Osteocyte (in vitro differentiated cells): ENCODE results near the gene SOX14. TPM values are rescaled to one million over a fixed set of nuclear protein-coding genes. Genes with fewer than 3 reads are reported as not detected.

Experiments
- DNase-seq: peaks from one replicate; pipeline ENCODE4 v3.0.0; 2021; ENCODE audit warnings: mixed read lengths; ENCODE audit not compliant: unreplicated experiment; ENCODE audit errors: extremely low spot score
- H3K27ac Mint-ChIP-seq: one replicate; pipeline ENCODE4 v1.8.0; 2021; ENCODE audit warnings: mild to moderate bottlenecking, mixed read lengths; ENCODE audit not compliant: unreplicated experiment
- H3K27me3 Mint-ChIP-seq: one replicate; pipeline ENCODE4 v1.8.0; 2021; ENCODE audit warnings: mixed read lengths; ENCODE audit not compliant: unreplicated experiment
- H3K36me3 Mint-ChIP-seq: one replicate; pipeline ENCODE4 v1.8.0; 2021; ENCODE audit warnings: mixed read lengths; ENCODE audit not compliant: unreplicated experiment
- H3K4me1 Mint-ChIP-seq: one replicate; pipeline ENCODE4 v1.8.0; 2021; ENCODE audit warnings: mixed read lengths; ENCODE audit not compliant: unreplicated experiment
- H3K4me3 Mint-ChIP-seq: one replicate; pipeline ENCODE4 v1.8.0; 2021; ENCODE audit warnings: mild to moderate bottlenecking, moderate library complexity, mixed read lengths; ENCODE audit not compliant: unreplicated experiment
- H3K9me3 Mint-ChIP-seq: one replicate; pipeline ENCODE4 v1.8.0; 2021; ENCODE audit warnings: mixed read lengths; ENCODE audit not compliant: unreplicated experiment
- total RNA-seq: library from RNA; stranded (reverse); gene quantifications from 2 replicates; pipeline ENCODE4 v1.2.1, GENCODE V29; 2021
- TF ChIP-seq, protein P1 (sequence below): fragments of 200-600 bp; sonication (generic); IDR thresholded peaks from 2 replicates; pipeline ENCODE4 v1.5.0; 2021; ENCODE audit warnings: antibody characterized with exemption, mild to moderate bottlenecking, moderate library complexity

The SOX14 gene
- total RNA-seq, 1 donor from 2014 or later: not detected

- Mint-ChIP-seq H3K27ac (no peak overlapping the region), H3K27me3 (no peaks in the 10 kb centered on the region), H3K4me1 (no peaks in the 10 kb centered on the region)
Observed at GRCh38 chr3:137809509-137809908, 45.4 kb downstream of the SOX14 start.

DNA sequence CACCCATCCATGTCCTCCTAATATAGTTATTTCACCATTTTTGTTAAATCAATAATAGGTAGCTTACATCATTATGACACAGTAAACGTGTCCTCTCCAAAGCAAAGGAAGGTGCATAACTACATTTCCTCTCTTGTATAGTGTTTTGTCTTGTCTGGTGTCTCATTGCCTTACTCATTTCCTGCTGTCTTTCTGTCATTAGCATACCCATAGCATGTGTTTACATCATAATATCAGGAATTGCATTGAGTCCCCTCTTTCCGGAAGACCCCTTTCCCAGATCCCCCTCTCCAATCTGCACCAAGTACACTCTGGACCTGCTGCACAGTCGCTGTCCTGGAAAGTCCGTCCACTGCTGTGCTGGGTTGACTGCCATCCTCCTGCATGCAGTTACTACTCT lies 47.9 kb downstream of the SOX14 start:
- Mint-ChIP-seq H3K4me1 (no peaks in the 10 kb centered on the region), H3K9me3 (no peaks in the 10 kb centered on the region), H3K4me3 (no peak overlapping the region), H3K36me3 (no peaks in the 10 kb centered on the region), H3K27ac (no peak overlapping the region), H3K27me3 (no peaks in the 10 kb centered on the region)
- DNase-seq: no peak
- TF ChIP-seq, protein P1, sequence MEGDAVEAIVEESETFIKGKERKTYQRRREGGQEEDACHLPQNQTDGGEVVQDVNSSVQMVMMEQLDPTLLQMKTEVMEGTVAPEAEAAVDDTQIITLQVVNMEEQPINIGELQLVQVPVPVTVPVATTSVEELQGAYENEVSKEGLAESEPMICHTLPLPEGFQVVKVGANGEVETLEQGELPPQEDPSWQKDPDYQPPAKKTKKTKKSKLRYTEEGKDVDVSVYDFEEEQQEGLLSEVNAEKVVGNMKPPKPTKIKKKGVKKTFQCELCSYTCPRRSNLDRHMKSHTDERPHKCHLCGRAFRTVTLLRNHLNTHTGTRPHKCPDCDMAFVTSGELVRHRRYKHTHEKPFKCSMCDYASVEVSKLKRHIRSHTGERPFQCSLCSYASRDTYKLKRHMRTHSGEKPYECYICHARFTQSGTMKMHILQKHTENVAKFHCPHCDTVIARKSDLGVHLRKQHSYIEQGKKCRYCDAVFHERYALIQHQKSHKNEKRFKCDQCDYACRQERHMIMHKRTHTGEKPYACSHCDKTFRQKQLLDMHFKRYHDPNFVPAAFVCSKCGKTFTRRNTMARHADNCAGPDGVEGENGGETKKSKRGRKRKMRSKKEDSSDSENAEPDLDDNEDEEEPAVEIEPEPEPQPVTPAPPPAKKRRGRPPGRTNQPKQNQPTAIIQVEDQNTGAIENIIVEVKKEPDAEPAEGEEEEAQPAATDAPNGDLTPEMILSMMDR: no peak

More at GRCh38 chr3:137809509-137809908, 45.4 kb downstream of the SOX14 start:
- Mint-ChIP-seq H3K9me3 (no peaks in the 10 kb centered on the region), H3K4me3 (no peak overlapping the region), H3K36me3 (no peaks in the 10 kb centered on the region)
- DNase-seq: no peak
- TF ChIP-seq, protein P1: no peak

- Mint-ChIP-seq H3K27ac (no peak overlapping the region), H3K36me3 (no peaks in the 10 kb centered on the region), H3K27me3 (no peaks in the 10 kb centered on the region), H3K4me3 (no peak overlapping the region), H3K9me3 (no peaks in the 10 kb centered on the region), H3K4me1 (no peaks in the 10 kb centered on the region)
- no peak for DNase-seq
- TF ChIP-seq, protein P1: no peak
Observed at GRCh38 chr3:137815251-137815650, 51.1 kb downstream of the SOX14 start.

Other genes starting within 250 kb of the SOX14 start
- gene CLDN18, start 245.8 kb downstream of the SOX14 start, total RNA-seq: not detected in 2 replicates